GM19239 (cell line): ENCODE data around the gene MAP3K15.

Experiments used
- DNase-seq: peaks from one replicate; pipeline ENCODE4 v3.0.0; 2011; ENCODE audit warnings: low spot score; ENCODE audit not compliant: insufficient read length
- FAIRE-seq: peaks from 2 replicates; lab custom pipeline; 2011; peaks lifted over from hg19 to GRCh38; lab: Jason Lieb, UNC

MAP3K15 gene

DNA sequence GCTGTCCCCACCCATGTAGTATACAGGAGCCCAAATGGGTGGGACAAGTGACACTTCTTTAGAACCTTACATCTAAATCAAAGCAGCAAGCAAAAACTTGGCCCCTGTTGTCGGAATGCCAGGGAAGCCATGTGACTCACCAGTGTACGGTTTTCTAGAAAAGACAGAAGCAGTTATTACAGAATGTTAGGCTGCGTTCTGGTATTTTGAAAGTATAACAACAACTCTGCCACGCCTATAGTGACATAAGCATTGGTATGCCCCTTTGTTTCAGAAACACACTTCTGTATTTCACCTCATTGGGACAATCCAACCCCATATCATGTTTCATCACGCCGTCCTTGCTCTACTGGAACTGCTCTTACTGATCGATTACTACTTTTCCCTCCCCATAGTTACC is 156.8 kb downstream of the MAP3K15 start:
- no peak for FAIRE-seq
- no peak for DNase-seq

GRCh38 chrX:19354625-19355024 is 160.7 kb downstream of the MAP3K15 start:
- DNase-seq (no peak), FAIRE-seq (no peak)

GRCh38 chrX:19350941-19351384 is 164.3 kb downstream of the MAP3K15 start:
- DNase-seq (no peak), FAIRE-seq (peak; percentile 96)

DNA sequence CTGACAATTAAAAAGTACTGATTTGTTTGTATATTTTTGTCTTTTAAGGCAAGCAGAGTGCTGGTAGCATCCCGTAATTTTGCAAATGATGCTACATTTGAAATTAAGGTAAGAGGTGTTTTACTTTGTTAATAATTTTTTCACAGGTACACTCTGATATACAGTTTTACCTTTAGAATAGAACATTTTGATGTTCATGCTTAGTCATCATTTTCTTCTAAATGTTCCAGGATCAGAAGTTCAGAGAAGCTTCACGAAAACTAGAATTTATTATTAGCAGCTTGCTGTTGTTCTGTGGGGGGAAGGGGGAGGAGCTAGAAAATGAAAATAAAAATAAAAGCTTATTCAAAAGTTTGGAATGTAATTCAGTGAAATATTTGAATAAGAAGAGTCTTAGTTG is 166.0 kb downstream of the MAP3K15 start:
- FAIRE-seq (peak; percentile 8), DNase-seq (no peak)

GRCh38 chrX:19347916-19348315 is 167.4 kb downstream of the MAP3K15 start:
- DNase-seq (no peak), FAIRE-seq (no peak)

GRCh38 chrX:19344661-19345060 is 170.6 kb downstream of the MAP3K15 start:
- DNase-seq (no peak), FAIRE-seq (peak; percentile 95)

DNA sequence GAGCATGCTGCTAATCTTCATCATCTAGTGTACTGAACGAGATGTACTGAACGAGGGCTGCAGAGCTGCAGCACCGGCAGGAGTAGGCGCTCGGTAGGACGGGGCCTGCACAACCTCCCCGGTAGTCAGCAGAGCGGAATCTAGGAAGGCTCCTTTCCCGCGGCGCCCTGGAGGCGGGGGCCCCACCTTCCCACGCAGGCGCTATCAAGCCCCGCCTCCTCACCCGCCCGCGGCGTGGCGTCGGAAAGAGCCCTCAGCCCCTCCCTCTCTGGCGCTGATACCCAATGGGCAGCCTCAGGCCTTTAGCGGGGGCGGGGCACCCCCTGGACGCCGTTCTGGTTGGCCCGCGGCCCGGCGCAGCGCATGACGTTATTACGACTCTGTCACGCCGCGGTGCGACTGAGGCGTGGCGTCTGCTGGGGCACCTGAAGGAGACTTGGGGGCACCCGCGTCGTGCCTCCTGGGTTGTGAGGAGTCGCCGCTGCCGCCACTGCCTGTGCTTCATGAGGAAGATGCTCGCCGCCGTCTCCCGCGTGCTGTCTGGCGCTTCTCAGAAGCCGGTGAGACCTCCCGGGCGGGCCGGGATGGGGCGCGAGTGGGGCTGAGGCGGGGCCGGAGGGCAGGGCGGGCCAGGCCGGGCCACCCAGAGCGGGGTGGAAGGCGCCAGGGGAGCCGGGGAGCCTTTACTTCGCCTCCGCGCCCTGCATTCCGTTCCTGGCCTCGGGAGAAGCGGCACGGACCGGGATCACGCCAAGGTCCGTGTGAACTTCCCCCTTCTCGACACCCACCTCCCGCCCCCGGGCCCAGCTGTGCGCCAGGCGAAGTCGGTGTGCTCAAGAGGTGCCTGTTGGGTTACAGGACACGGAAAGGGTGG is 171.5 kb downstream of the MAP3K15 start, which contains the start of gene PDHA1:
Gene PDHA1, plus strand, starts transcription at position 393 of the 874 bp plus-strand sequence. Its CDS starts 111 bp downstream, at position 504.
- DNase-seq = peak; percentile 62
- peak; percentile 96 for FAIRE-seq

GRCh38 chrX:19343085-19343534 is 172.2 kb downstream of the MAP3K15 start:
- no peak for FAIRE-seq
- no peak for DNase-seq

GRCh38 chrX:19342331-19342906 is 172.9 kb downstream of the MAP3K15 start:
- DNase-seq = no peak
- peak; percentile 51 for FAIRE-seq

- FAIRE-seq = peak; percentile 96
- DNase-seq = no peak
Observed at GRCh38 chrX:19334945-19335626, 180.2 kb downstream of the MAP3K15 start.

GRCh38 chrX:19332983-19333382 is 182.3 kb downstream of the MAP3K15 start:
- FAIRE-seq (no peak), DNase-seq (no peak)

GRCh38 chrX:19331831-19332230 is 183.5 kb downstream of the MAP3K15 start:
- DNase-seq (no peak), FAIRE-seq (no peak)

- FAIRE-seq (no peak), DNase-seq (no peak)
Observed at GRCh38 chrX:19326567-19326966, 188.7 kb downstream of the MAP3K15 start.
